HK-2 (cell line): ENCODE data around the gene HECTD1.
"Not testable (repeated sequence)": the region's sequence is repeated elsewhere in the genome, so short reads cannot be mapped to it uniquely, and the experiment has no call there.

Experiments used
- DNase-seq: peaks from one replicate; pipeline ENCODE4 v3.0.0-alpha.2; 2018; ENCODE audit not compliant: unreplicated experiment

HECTD1 gene

DNA sequence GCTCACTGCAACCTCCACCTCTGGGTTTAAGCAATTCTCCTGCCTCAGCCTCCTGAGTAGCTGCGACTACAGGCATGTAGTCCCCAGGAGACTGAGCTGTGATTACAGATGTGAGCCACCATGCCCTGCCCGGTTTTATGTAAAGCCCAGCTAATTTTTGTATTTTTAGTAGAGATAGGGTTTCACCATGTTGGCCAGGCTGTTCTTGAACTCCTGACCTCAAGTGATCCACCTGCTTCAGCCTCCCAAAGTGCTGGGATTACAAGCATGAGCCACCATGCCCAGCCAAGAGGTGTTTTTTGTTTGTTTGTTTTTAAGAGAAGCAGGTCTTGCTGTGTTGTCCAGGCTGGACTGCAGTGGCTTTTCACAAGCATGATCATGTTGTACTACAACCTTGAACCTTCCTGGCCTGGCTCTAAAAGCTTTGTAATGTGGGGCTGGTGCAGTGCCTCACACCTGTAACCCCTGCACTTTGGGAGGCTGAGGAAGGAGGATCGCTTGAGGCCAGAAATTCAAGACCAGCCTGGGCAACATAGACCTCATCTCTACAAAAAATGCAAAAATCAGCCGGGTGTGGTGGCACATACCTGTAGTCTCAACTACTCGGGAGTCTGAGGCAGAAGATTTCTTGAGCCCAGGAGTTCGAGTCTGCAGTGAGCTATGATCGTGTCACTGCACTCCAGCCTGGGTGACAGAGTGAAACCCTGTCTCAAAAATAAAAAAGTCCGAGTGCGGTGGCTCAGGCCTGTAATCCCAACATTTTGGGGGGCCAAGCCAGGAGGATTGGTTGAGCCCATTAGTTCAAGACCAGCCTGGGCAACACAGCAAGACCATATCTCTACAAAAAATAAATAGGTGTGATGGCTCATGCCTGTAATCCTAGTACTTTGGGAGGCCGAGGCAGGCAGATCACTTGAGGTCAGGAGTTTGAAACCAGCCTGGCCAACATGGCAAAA lies 113.4 kb downstream of the HECTD1 start:
- not testable (repeated sequence) for DNase-seq

GRCh38 chr14:31092160-31092708 lies 115.4 kb downstream of the HECTD1 start:
- no peak for DNase-seq

DNA sequence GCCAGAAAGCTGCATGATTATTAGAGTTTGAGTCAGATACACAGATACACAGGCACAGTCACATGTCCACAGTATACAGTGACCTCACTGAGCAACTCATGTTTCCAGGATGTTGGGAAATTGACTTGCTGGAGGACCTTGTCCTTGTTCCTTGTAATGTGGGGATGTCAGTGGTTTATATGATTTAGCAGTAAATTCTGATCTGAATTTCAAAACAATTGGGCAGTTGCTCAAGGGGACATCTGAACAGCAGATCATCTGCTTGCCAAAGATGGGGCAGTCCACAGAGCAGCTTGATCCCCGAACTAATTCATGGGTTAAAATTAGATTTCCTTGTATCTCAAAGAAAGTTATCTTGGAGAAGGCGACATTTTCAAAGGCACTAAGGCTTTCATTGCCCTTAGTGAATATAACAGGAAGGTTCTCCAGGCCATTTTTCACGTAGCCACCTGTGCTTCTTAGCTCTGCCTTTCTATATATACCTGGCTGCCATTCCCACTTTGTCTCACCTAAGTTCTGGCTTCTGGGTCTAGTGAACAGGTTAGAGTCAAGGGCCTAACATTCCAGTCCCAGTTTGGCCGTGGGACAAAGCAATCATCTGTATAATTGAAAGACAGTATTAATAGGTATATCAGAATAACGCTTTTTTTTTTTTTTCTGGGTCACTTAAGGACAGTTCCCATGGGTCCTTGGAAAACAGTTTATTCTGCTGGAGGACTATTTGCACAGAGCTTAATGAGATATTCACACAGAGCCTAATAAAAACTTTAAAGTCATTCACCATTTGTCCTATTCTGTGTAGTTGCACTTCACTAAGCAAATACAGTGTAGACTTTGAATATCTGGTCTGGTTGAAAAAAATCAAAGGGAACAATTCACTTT lies 116.5 kb downstream of the HECTD1 start:
- DNase-seq: peak; percentile 16

DNA sequence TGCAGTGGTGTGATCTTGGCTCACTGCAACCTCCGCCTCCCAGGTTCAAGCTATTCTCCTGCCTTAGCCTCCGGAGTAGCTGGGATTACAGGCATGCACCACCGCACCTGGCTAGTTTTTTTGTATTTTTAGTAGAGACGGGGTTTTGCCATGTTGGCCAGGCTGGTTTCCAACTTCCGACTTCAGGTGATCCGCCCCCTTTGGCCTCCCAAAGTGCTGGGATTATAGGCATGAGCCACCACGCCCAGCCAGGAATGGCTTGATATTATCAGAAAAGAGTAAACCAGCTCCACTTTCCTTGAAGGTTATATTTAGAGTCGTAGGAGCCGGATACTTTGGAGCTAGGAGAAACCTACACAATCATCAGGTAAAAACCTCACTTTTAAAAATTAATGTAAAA lies 121.1 kb downstream of the HECTD1 start:
- DNase-seq: not testable (repeated sequence)

DNA sequence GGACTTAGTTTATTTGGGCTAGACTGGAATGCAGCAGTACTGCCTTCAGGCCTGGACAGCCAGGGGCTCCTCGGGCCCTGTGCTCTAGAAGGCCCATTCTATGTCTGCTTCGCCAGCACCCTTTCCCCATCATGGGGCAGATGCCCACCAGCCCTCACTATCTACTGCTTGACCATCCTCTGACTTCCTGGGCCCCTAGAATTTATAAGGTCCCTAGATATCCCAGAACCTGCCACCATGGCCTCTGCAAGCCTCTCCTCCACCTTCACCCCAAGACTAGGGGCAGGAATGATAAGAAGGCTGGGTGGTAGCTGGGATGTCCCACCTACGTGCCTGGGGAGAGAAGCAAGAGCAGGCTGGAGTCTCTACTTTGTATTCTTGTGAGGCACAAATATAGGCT lies 122.6 kb downstream of the HECTD1 start:
- no peak for DNase-seq

GRCh38 chr14:31084385-31084784 lies 123.2 kb downstream of the HECTD1 start:
- no peak for DNase-seq

GRCh38 chr14:31083781-31084180 lies 123.8 kb downstream of the HECTD1 start:
- no peak for DNase-seq

GRCh38 chr14:31080484-31080883 lies 127.1 kb downstream of the HECTD1 start:
- DNase-seq: no peak

- no peak for DNase-seq
Observed at GRCh38 chr14:31080056-31080455, 127.5 kb downstream of the HECTD1 start.

DNA sequence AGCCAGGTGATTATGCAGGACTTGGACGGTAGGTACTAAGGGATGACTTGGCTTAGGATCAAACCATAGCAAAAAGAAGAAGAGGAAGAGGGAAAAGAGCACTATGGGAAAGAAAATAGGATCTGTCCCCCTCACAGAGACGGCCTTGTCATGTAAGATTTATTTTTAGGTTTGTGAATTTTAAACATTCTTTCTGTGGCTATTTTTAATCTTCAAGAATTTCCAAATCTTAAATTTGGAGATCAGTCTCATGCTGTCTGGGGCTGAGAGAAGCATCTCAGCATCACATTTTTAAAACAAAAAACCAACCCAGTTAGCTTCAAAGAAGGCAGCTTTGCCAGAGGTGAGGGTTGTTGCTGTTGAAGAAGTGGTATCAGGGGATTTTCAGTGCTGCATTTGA lies 128.8 kb downstream of the HECTD1 start:
- no peak for DNase-seq

DNA sequence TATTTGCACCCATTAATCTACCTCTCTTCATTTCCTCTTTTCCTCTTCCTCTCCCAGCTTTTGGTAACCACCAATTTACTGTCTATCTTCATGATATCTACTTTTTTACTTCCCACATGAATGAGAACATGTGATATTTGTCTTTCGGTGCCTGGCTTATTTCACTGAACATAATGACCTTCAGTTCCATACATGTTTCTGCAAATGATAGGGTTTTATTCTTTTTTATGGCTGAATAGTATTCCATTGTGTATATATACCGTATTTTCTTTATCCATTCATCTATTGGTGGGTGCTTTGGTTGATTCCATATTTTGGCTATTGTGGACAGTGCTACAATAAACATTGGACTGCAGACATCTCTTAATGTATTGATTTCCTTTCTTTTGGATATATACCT lies 132.4 kb downstream of the HECTD1 start:
- DNase-seq: no peak

DNA sequence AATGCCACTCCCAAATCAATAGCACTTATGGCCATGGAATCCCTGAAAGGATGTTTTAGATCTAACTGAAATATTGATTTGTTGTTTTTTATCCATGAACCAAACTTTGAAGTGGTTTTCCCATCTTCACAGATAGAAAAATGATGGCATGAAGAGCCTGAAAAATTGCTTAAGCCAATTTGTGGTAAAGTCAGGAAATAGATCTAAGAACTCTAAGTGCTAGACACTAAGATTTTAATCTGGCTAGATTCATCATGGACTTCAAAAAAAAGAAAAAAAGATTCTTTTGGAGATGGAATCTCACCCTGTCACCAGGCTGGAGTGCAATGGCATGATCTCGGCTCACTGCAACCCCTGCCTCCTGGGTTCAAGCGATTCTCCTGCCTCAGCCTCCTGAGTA lies 136.4 kb downstream of the HECTD1 start:
- DNase-seq: no peak

- no peak for DNase-seq
Observed at GRCh38 chr14:31070431-31070830, 137.2 kb downstream of the HECTD1 start.

- no peak for DNase-seq
Observed at GRCh38 chr14:31069343-31069742, 138.2 kb downstream of the HECTD1 start.

DNA sequence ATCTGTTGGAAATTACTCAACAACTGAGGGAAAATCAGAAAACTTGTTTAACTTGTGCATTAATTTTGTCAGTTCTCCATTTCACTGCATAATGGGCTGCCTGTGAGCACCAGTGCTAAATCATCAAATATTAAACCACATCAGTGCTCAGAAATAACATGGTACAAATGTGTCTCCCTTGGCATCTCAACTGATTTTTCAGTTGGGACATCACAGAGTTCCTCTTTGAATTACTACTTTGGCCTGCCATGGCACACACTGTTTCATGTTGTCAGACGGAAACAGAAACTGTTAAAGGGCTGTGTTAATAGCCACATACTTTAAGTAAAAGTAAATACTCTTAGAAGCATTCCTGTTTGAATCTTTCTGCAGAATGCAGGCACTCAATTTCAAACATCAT lies 139.4 kb downstream of the HECTD1 start:
- no peak for DNase-seq

- DNase-seq: not testable (repeated sequence)
Observed at GRCh38 chr14:31062908-31063307, 144.7 kb downstream of the HECTD1 start.

DNA sequence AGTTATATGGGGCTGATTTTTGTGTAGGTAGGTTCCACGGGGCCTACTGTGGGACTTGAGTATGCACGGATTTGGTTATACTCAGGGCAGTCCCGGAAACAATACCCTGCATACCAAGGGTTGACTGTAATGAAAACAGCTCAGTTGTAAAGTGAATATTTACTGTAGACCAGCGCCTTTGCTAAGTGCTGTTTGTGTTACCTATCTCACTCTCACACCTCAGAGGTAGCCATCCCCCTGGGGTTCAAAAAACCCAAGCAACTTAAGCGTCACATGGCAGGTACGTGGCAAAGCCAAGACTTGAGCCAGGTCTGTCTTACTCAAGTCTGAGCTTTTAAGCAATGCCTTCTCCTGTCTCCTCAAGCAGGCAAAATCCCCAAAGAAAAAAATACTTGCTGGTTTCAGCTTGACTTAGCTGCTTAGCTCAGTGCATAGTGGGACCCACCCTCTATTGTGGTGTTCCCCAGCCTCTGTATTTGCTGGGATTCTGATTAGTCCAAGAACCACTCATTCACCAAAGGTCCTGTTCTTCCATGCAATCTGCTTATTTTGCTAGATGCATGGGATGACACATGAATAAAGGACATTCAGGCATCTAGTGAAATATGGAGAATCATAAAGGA lies 147.2 kb downstream of the HECTD1 start:
- DNase-seq: no peak

DNA sequence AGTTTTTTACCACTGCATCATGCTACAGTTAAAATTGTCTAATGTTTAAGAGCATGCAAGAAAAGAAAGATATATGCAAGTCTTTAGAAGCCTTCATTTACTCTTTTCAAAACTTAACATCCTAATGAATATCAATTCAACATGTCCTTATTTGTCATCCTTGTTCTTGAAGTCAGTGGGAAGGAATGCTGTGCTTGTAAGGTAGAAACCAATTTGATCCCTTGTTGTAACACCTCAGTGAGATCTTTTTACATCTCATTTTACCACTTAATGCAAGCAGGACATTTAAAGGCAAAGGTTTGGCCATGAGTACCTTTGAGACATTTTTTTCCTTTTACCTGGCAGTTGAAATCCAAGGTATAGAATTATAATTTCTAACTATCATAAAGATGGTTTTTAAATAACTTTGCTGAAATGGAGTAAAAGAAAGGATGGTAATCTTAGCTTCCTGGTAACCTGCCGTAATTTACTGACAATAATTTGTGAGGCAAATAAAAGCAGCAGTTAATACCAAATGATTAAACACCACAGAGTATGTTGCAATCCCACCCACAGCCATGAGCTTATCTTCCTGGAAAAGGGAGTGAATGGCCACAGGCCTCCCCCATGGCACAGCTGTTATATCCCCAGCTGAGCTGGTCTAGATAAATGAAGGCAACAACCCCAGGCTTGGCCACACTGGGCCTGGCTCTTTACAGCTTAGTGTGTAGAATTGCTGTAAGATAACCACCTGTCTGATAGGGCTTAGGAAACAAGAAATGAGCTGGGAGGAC lies 148.3 kb downstream of the HECTD1 start:
- DNase-seq: peak; percentile 5

- no peak for DNase-seq
Observed at GRCh38 chr14:31057701-31058364, 149.8 kb downstream of the HECTD1 start.

GRCh38 chr14:31057035-31057434 lies 150.6 kb downstream of the HECTD1 start:
- DNase-seq: no peak
